Thoracic aorta (tissue), 2 donors: ENCODE measurements around the gene ISCU. TPM values are rescaled to one million over a fixed set of nuclear protein-coding genes. Genes with fewer than 3 reads are reported as not detected.

Source experiments
- ATAC-seq: fragments of 150-250 bp; one replicate; pipeline ENCODE4 v1.8.0; 2017; ENCODE audit warnings: low read depth; ENCODE audit not compliant: insufficient number of reproducible peaks, low FRiP score
- DNase-seq: peaks from one replicate; pipeline ENCODE4 v3.0.0-alpha.2; 2020; ENCODE audit warnings: low spot score
- H3K27ac ChIP-seq, 2 donors: fragments of 200-600 bp; sonication (generic); 1 replicate in 1 of 2; 2 replicates in 1 of 2; pipeline ENCODE4 v1.5.1; 2016; ENCODE audit warnings: mild to moderate bottlenecking in 2 of 2, moderate library complexity in 2 of 2
- H3K27me3 ChIP-seq: fragments of 200-600 bp; sonication (generic); replicated peaks from 2 replicates; pipeline ENCODE4 v1.6.0; 2016; ENCODE audit warnings: mild to moderate bottlenecking; ENCODE audit not compliant: insufficient read depth
- H3K36me3 ChIP-seq: fragments of 200-600 bp; sonication (generic); one replicate; pipeline ENCODE4 v1.5.1; 2016
- H3K4me1 ChIP-seq, 2 donors: fragments of 200-600 bp; sonication (generic); 1 replicate in 1 of 2; 2 replicates in 1 of 2; pipeline versions ENCODE4 v1.5.1 to v1.6.0; 2016; ENCODE audit warnings: low read depth in 2 of 2, mild to moderate bottlenecking in 1 of 2; ENCODE audit not compliant: control insufficient read depth in 1 of 2
- H3K4me3 ChIP-seq: fragments of 200-600 bp; sonication (generic); 2 replicates; pipeline ENCODE4 v1.5.1; 2016; ENCODE audit warnings: mild to moderate bottlenecking
- H3K9me3 ChIP-seq: fragments of 200-600 bp; sonication (generic); 2 replicates; pipeline ENCODE4 v1.5.1; 2016
- CTCF ChIP-seq: fragments of 200-600 bp; sonication (generic); IDR thresholded peaks from one replicate; pipeline ENCODE4 v1.5.1; 2019; ENCODE audit warnings: antibody characterized with exemption
- total RNA-seq, 2 donors: library from RNA; depleted of rRNA; stranded (reverse); fragments of >200 nt; gene quantifications; one replicate each; pipeline versions ENCODE4 v1.1.0 to v1.2.3, GENCODE V29; 2016

ISCU gene
- total RNA-seq, 2 donors from 2014 or later, result 144 to 235 TPM

DNA sequence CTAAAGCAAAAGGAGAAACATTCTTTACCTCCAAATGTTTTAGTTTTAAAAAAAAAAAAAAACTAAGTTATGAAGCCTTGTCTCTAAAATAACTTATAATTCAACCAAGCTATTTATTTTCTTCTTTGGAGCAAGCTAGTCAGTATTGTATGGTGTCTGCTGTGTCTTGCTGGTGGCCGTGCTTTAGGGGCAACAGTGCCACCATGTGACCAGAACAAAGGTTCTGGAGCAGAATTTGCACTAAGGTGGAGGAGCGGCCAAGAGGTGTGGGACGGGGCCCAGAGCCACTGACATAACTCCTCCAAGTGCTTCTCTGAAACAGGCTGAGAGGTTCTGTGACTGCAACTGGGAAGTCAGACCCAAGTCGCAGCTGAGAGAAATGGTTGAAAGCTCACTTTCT, 42.8 kb upstream of the ISCU start:
- Histone ChIP-seq H3K4me3 (no peak overlapping the region), H3K27me3 (no peaks in the 10 kb centered on the region), H3K27ac (no peak overlapping the region), H3K36me3 (peaks cover 28% of the 10 kb centered on the region), H3K9me3 (no peaks in the 10 kb centered on the region), H3K4me1 (peaks cover 6 to 17% of the 10 kb centered on the region in 2 donors)
- no peak for TF ChIP-seq CTCF
- DNase-seq (no peak), ATAC-seq (no peak)

GRCh38 chr12:108523365-108523764, 39.0 kb upstream of the ISCU start:
- Histone ChIP-seq H3K36me3 (peaks cover 50% of the 10 kb centered on the region), H3K27me3 (no peaks in the 10 kb centered on the region), H3K9me3 (no peaks in the 10 kb centered on the region), H3K27ac (no peak overlapping the region), H3K4me1 (no peaks in the 10 kb centered on the region), H3K4me3 (no peak overlapping the region)
- DNase-seq (no peak), ATAC-seq (no peak)
- TF ChIP-seq CTCF, result no peak

GRCh38 chr12:108525681-108526080, 36.7 kb upstream of the ISCU start:
- H3K4me1 ChIP-seq, result no peaks in the 10 kb centered on the region
- no peaks in the 10 kb centered on the region for H3K9me3 ChIP-seq
- ATAC-seq (no peak), DNase-seq (no peak)
- no peak for TF ChIP-seq CTCF
- H3K4me3 ChIP-seq, result no peak overlapping the region
- no peak overlapping the region for H3K27ac ChIP-seq
- peaks cover 62% of the 10 kb centered on the region for H3K36me3 ChIP-seq
- no peaks in the 10 kb centered on the region for H3K27me3 ChIP-seq

GRCh38 chr12:108526482-108527165, 35.8 kb upstream of the ISCU start:
- peaks cover 64% of the 10 kb centered on the region for H3K36me3 ChIP-seq
- no peak for ATAC-seq

DNA sequence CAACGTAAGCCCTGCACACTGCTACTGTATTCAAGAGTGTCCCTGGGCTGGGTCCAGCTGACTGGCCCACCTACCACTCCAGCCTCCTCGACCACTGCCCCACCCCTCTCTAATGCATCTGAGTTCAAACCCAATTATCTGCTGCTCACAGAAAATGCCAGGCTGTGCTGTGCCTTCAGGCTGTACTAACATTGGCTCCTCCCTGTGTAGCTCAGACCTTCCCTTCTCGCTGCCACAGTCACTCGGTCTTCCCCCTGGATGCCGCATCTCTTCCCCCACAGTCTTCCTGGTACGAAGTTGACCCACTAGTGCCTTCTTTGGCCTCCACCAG, 35.3 kb upstream of the ISCU start:
- H3K9me3 ChIP-seq, result no peaks in the 10 kb centered on the region
- no peak overlapping the region for H3K27ac ChIP-seq
- peaks cover 69% of the 10 kb centered on the region for H3K36me3 ChIP-seq
- no peak for TF ChIP-seq CTCF
- no peaks in the 10 kb centered on the region for H3K4me1 ChIP-seq
- H3K4me3 ChIP-seq, result no peak overlapping the region
- no peaks in the 10 kb centered on the region for H3K27me3 ChIP-seq
- no peak for ATAC-seq
- no peak for DNase-seq

More at GRCh38 chr12:108526482-108527165, 35.8 kb upstream of the ISCU start:
- no peaks in the 10 kb centered on the region for H3K4me1 ChIP-seq
- no peak overlapping the region for H3K4me3 ChIP-seq
- no peak overlapping the region for H3K27ac ChIP-seq
- H3K27me3 ChIP-seq, result no peaks in the 10 kb centered on the region
- no peaks in the 10 kb centered on the region for H3K9me3 ChIP-seq
- TF ChIP-seq CTCF, result no peak
- no peak for DNase-seq
